Endothelial cell of hepatic sinusoid (primary cell): ENCODE data around the gene RPRD2.

Experiments used
- in situ Hi-C: cut with HindIII; loops from 2 replicates; pipeline ENCODE4 v1.10.0; 2017; ENCODE audit warnings: low sequenced_read_pairs

RPRD2 gene

DNA sequence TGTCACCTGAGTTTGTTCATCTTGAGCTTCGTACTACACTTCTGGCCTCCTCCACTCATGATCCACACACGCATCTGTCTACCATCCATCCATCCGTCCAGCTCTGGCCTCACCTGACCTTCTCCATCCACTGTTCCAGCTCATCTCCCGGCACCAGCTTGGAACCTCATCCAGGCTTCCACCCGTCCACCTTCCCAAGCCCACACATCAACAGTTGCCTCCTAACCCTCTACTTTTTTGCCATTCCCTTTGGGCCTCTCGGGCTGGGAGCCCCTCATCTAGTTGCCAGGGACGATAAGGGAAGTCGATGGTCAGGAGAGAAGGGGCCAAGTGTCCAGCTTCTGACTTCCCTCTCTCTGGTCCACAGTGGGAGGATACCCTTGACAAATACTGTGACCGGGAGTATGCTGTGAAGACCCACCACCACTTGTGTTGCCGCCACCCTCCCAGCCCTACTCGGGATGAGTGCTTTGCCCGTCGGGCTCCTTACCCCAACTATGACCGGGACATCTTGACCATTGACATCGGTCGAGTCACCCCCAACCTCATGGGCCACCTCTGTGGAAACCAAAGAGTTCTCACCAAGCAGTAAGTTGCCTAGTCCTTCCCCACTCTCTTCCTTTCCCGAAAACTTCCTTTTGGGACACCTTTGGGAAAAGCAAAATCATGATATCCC lies 148.2 kb downstream of the RPRD2 start:
- in situ Hi-C loops, result loop anchor here (10.0 kb wide), 1 partner anchor 63 kb away; the partner anchor contains the start of gene MCL1

DNA sequence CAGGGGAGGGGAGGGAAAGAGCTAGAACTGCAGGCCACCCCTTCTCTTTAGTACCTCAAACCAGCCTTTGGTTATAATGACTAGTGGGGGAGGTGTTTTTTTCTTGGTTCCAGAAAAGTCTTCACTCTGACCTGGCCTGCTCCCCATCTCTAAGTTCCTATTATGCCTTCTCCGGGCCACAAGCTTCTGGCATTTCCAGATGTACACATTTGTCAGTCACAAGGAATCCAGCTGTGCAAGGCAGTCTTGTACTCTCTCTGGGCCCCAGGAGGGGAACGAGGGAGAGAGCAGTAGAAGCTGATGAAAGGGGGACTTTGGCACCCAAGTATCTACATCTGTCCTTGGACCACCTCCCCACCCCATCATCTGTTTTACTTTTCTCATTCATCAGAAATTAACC lies 148.9 kb downstream of the RPRD2 start:
- in situ Hi-C loops, result loop anchor here (10.0 kb wide), 1 partner anchor 62 kb away; the partner anchor contains the start of gene MCL1

GRCh38 chr1:150513351-150513791 lies 149.4 kb downstream of the RPRD2 start:
- in situ Hi-C loops, result loop anchor here (10.0 kb wide), 1 partner anchor 61 kb away; the partner anchor contains the start of gene MCL1

DNA sequence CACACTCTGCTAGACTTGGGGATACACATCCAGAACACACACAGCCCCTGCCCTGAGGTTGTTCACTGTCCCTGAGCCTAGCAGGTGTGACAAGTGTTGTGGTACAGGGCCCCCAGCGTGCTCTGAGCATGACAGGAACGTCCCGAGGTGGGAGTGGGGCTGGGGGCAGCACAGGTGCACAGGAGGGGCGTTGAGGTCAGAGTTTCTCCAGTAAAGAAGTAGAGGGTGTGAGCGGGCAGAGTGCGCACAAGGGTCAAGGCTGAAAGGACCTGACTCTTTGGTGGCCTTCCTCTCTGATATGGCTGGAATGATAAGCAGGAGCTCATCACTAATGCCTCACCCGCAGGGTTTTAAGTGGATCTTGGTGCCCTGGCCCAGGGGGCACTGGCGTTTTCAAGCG lies 150.3 kb downstream of the RPRD2 start:
- in situ Hi-C loops, result loop anchor here (10.0 kb wide), 1 partner anchor 61 kb away; the partner anchor contains the start of gene MCL1

DNA sequence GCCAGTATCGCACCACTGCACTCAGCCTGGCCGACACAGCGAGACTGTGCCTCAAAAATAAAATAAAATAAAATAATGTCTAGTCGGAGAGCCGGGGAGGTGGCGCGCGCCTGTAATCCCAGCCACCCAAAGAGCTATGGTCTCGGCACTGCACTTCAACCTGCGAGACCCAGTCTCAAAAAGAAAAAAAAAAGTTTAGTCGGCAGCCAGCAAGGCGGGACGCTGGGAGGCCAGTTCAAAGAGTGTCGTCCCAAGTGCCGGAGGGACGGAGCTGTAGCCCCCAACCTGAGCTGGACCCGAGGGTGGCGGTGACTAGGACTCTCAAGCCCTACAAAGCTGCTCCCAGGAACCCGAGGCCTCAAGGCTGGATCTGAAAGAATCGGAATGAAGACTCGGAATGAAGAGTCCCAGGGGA lies 151.0 kb downstream of the RPRD2 start:
- in situ Hi-C loops, result loop anchor here (10.0 kb wide), 1 partner anchor 60 kb away; the partner anchor contains the start of gene MCL1

DNA sequence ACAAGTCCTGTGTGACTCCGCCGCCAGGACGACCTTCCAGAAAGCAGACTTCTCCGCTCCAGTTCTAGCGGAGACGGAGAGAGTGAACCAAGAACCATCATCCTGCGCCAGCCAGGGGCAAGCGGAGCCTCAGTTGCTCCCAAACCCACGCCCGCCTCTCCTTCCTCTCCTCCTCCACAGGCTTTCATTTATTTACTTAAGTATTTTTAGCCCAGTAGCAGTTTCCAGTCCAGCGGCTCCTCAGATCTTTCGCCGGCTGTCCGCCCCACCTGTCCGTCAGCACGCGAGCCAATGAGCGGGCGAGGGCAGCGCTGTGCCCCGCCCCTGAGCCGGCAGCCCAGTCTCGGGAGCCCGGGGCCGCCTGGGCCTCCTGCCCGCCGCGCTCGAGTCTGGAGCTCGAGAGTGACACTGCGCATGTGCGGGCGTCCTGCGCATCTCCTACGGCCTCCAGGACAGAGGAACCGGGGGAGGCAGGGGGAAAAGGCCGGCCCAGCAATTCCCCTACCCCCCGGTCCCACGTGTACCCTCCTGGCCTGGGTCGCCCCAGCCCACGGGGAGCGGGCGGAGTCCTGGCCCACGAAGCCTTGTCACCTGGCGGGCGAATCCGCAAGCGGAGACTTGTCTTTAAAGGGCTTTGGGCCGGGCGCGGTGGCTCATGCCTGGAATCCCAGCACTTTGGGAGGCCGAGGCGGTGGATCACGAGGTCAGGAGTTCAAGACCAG lies 151.5 kb downstream of the RPRD2 start, which contains the start of gene FALEC:
Gene FALEC (plus strand): TSS at position 425 of the 722 bp plus-strand sequence.
- in situ Hi-C loops, result loop anchor here (10.0 kb wide), 1 partner anchor 59 kb away; the partner anchor contains the start of gene MCL1

DNA sequence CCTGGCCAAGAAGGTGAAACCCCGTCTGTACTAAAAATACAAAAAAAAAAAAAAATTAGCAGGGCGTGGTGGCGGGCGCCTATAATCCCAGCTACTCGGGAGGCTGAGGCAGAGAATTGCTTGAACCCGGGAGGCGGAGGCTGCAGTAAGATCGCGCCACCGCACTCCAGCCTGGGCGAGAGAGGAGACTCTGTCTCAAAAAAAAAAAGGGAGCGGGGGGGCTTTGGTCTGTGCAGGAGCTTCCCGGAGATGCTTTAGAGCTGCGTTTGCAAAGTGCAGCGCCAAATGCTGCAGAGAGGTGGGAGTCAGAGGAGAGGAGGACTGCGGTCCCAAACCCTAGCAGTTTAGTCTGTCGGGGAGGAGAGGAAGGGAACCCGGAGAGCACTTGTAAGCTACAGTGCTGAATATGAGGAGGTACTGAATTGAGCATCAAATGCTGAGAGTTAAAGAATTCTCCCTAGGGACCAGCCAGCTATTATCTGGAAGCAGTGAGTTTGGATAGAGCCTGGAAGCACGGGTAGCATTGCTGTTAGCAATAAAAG lies 152.2 kb downstream of the RPRD2 start:
- in situ Hi-C loops, result loop anchor here (10.0 kb wide), 1 partner anchor 59 kb away; the partner anchor contains the start of gene MCL1

DNA sequence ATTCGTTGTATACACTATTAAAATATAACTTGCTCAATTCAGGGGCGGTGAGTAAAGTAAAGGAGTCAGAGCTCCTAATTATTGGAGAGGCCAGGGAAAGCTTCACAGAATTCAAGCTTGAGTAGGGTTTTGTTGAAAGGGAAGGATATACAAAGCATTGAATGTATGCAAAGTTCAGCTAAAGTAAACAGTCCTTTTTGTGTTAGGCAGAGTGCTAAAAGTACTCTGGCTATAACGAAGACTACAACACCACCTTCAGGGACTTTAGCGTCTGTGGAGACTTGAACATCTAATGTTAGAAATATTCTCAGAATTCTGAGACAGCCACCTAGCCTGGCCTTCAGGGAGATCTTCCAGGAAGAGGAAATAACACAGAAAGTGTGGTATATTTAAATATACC lies 152.7 kb downstream of the RPRD2 start:
- in situ Hi-C loops, result loop anchor here (10.0 kb wide), 1 partner anchor 58 kb away; the partner anchor contains the start of gene MCL1

- in situ Hi-C loops, result no loop called here
These were observed 157.4 kb downstream of the RPRD2 start for GRCh38 chr1:150521196-150521968.

DNA sequence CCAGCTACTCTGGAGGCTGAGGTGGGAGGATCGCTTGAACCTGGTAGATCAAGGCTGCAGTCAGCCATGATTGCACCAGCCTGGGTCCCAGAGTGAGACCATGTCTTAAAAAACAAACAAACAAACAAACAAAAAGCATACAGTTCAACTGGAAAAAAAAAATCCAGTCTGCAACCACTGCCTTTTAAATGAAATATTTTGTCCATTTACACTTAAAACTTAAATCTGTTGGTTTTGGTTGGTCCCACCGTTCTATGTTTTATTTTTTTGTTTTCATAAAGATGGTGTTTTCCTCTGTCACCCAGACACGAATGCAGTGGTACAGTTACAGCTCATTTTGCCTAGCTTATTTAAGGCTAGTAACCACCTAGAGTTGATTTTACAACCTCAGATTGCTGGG lies 161.4 kb downstream of the RPRD2 start:
- in situ Hi-C loops, result no loop called here
